ENCODE results near the gene ZFAND3.

GRCh38 chr6:37889051-37889450, 69.5 kb downstream of the ZFAND3 start:
- TF ChIP-seq CTCF (IDR thresholded peaks at IDR 0.05) (no peak), POLR2AphosphoS5 (IDR thresholded peaks at IDR 0.05; ENCODE audit: low read depth, low read length) (no peak), RAD21 (IDR thresholded peaks at IDR 0.05; ENCODE audit: low read length) (no peak), YY1 (IDR thresholded peaks at IDR 0.05; ENCODE audit: low read depth) (no peak), USF1 (IDR thresholded peaks at IDR 0.05; ENCODE audit: borderline replicate concordance, low read depth) (no peak), MAX (IDR thresholded peaks at IDR 0.05; ENCODE audit: low read depth) (no peak), SMC3 (IDR thresholded peaks at IDR 0.05; ENCODE audit: low read depth, low read length) (no peak), MXI1 (IDR thresholded peaks at IDR 0.05; ENCODE audit: low read depth, low read length) (no peak), TAF1 (IDR thresholded peaks at IDR 0.05; ENCODE audit: borderline replicate concordance, low read depth, low read length) (no peak)

Data from SK-N-SH (cell line).